Natural killer cell treated with Interleukin-12 subunit alpha and Interleukin-12 subunit beta and Interleukin-15 and Interleukin-18, amount 100 ng/mL, for 72 hours (primary cell): ENCODE data around the gene FBXL17. TPM values are rescaled to one million over a fixed set of nuclear protein-coding genes. Genes with fewer than 3 reads are reported as not detected.
"Not testable (repeated sequence)": the region's sequence is repeated elsewhere in the genome, so short reads cannot be mapped to it uniquely, and the experiment has no call there.

ENCODE experiments used
- ATAC-seq, 2 donors: fragments of 150-1000 bp; cut with Tn5 transposase in 1 of 2; sonication (Bioruptor Pico), chemical (Tn5 transposase) in 1 of 2; 2 replicates each; pipeline ENCODE4 v1.10.0; 2021
- DNase-seq: peaks from one replicate; pipeline ENCODE4 v3.0.0; 2022; ENCODE audit warnings: low spot score
- H3K27ac Mint-ChIP-seq, 2 donors: 1 replicate in 1 of 2; 2 replicates in 1 of 2; pipeline ENCODE4 v1.8.0; 2022; ENCODE audit warnings: mixed read lengths in 2 of 2, mild to moderate bottlenecking in 1 of 2, moderate library complexity in 1 of 2
- H3K27me3 Mint-ChIP-seq, 2 donors: 1 replicate in 1 of 2; 2 replicates in 1 of 2; pipeline ENCODE4 v1.8.0; 2022; ENCODE audit warnings: mixed read lengths in 2 of 2
- H3K36me3 Mint-ChIP-seq: one replicate; pipeline ENCODE4 v1.8.0; 2022; ENCODE audit warnings: mixed read lengths
- H3K4me1 Mint-ChIP-seq, 2 donors: 1 replicate in 1 of 2; 2 replicates in 1 of 2; pipeline ENCODE4 v1.8.0; 2022; ENCODE audit warnings: low read depth in 2 of 2, mixed read lengths in 2 of 2, mild to moderate bottlenecking in 1 of 2
- H3K4me3 Mint-ChIP-seq: one replicate; pipeline ENCODE4 v1.8.0; 2022; ENCODE audit warnings: mixed read lengths
- H3K9me3 Mint-ChIP-seq: 2 replicates; pipeline ENCODE4 v1.8.0; 2022; ENCODE audit warnings: mixed read lengths
- total RNA-seq, 2 donors: library from RNA; stranded (reverse); gene quantifications; one replicate each; pipeline ENCODE4 v1.2.3, GENCODE V29; 2022

FBXL17 gene
- total RNA-seq, 2 donors from 2014 or later: 11.5 to 14.1 TPM

DNA sequence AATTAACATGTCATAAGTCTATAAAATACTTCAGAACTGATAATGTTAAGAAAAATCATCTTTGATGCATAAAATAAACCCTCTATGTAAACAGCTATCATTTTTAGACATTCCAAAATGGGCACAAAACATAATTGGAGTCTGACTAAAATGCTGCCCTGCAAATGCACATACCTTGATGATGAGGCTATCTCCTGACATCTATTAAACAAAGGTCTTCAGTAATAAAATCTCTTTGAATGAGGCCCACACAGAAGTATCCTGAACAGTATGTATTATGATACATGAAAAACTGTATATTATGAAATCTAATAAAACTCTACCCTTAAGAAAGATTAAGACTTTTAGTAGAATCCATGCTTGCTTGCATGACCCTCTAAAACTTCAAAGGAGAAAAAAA, 66.1 kb downstream of the FBXL17 start:
- H3K27me3 Mint-ChIP-seq: no peaks in the 10 kb centered on the region
- H3K4me1 Mint-ChIP-seq: peaks cover 0 to under 1% of the 10 kb centered on the region in 2 donors
- H3K27ac Mint-ChIP-seq: no peak overlapping the region
- H3K36me3 Mint-ChIP-seq: no peaks in the 10 kb centered on the region
- H3K4me3 Mint-ChIP-seq: no peak overlapping the region
- H3K9me3 Mint-ChIP-seq: no peaks in the 10 kb centered on the region
- no peak for DNase-seq
- ATAC-seq: no peak

DNA sequence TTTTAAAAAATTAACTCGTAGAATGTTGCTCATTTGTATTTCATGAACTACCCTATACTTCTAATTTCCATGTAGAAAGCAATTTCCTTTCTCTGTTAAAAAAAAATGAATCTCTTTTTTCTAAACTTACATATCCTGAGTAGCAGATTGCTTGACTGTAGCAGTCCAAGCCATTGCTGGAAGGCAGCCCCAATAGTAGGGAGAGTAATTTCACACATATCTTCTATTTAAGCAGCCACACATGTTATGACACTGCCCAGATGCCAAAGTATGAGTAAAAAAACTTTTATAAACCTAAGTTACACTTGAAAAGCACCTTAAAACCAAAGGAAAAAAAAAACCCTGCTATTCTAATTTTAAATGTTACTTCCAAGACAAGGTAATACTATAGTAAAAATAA, 69.6 kb downstream of the FBXL17 start:
- ATAC-seq: no peak
- no peaks in the 10 kb centered on the region for H3K36me3 Mint-ChIP-seq
- DNase-seq: no peak
- H3K4me1 Mint-ChIP-seq: peaks cover 0 to 3% of the 10 kb centered on the region in 2 donors
- no peaks in the 10 kb centered on the region for H3K9me3 Mint-ChIP-seq
- no peak overlapping the region for H3K4me3 Mint-ChIP-seq
- H3K27me3 Mint-ChIP-seq: no peaks in the 10 kb centered on the region
- no peak overlapping the region for H3K27ac Mint-ChIP-seq

DNA sequence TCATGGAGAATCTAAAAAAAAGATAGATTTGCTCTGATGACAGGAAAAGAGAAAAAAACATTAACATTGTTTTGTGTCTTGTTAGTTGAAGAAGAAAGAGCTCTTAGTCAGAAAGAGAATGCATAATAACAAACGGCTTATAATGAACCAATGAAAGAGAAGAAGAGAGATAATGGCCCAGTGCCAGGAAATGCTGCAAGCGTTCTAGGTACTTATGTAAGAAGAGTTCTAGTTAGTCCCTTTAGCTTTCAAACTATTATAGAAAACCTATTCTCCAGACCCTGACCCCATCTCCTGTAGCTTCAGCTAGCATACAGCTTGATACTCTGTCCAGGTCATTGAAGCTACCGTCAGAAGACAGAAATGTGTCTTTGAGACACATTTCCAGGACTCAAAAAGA, 70.2 kb downstream of the FBXL17 start:
- H3K4me1 Mint-ChIP-seq: peaks cover 0 to 3% of the 10 kb centered on the region in 2 donors
- ATAC-seq: no peak
- no peaks in the 10 kb centered on the region for H3K9me3 Mint-ChIP-seq
- DNase-seq: no peak
- H3K36me3 Mint-ChIP-seq: no peaks in the 10 kb centered on the region
- no peak overlapping the region for H3K27ac Mint-ChIP-seq
- H3K4me3 Mint-ChIP-seq: no peak overlapping the region
- no peaks in the 10 kb centered on the region for H3K27me3 Mint-ChIP-seq

DNA sequence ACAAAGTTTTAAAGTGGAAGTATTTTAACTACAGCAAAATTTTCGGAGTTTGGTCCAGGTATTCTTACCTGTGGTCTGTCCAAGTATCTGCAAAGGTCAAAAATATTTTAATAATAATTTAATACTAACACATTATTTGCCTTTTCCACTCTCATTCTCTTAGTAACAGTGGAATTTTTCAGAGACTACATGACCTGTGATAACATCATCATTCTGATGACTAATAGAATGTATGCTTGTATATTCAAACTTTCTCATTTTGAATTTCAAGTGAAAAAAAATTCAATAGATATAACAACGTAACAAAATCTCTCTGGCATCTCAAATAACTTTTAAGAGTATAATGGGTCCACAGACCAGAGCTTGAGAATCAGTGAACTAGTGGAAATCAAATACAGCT, 78.3 kb downstream of the FBXL17 start:
- Mint-ChIP-seq H3K4me1 (no peaks in the 10 kb centered on the region), H3K27ac (no peak overlapping the region), H3K9me3 (no peaks in the 10 kb centered on the region), H3K27me3 (no peaks in the 10 kb centered on the region), H3K36me3 (no peaks in the 10 kb centered on the region), H3K4me3 (no peak overlapping the region)
- ATAC-seq (no peak), DNase-seq (no peak)

DNA sequence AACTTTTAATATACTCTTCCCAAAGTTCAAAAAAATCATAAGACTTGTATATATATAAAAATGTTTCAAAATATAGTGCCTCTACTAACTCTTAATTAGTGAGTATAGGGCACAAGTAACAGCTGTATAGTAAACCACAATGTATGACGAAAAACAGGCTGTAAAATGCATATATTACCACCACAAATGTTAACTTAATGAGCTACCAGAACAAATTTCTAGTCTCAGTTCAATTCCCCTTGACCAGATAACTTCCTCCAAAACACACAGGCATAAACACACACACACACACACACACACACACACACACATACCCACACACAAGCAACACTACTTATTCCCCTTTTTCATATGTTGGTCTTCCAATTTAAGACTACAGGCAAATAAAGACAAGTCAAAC, 78.8 kb downstream of the FBXL17 start:
- H3K36me3 Mint-ChIP-seq: no peaks in the 10 kb centered on the region
- H3K4me1 Mint-ChIP-seq: no peaks in the 10 kb centered on the region
- no peaks in the 10 kb centered on the region for H3K27me3 Mint-ChIP-seq
- DNase-seq (no peak), ATAC-seq (no peak)
- H3K4me3 Mint-ChIP-seq: no peak overlapping the region
- H3K9me3 Mint-ChIP-seq: no peaks in the 10 kb centered on the region
- no peak overlapping the region for H3K27ac Mint-ChIP-seq

DNA sequence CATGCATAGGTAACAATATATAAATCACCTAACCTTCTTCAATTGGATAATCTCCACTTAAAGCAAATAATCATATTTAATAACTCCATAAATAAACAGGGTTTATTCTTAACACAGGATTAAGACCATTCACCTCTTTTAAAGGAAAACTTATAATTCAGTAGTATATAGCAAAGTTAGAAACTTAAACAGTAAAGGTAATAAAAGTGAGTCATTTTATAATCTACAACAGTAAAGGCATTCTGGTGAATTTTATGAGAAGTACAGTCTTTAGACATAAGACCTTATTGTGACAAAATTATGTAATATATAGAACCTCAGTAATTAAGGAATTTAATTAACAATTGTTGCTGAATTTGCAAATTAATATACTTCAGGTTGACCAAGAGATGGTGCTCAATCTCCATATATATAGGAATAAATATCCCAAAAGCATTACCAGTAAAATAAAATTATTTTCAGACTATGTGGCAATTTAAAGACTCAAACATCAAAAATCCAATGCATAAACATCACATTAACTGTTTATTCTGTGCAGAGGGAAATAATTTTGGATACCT, 84.8 kb downstream of the FBXL17 start:
- Mint-ChIP-seq H3K4me1 (peaks cover 6 to 8% of the 10 kb centered on the region in 2 donors), H3K27ac (no peak overlapping the region)
- no peak for ATAC-seq

DNA sequence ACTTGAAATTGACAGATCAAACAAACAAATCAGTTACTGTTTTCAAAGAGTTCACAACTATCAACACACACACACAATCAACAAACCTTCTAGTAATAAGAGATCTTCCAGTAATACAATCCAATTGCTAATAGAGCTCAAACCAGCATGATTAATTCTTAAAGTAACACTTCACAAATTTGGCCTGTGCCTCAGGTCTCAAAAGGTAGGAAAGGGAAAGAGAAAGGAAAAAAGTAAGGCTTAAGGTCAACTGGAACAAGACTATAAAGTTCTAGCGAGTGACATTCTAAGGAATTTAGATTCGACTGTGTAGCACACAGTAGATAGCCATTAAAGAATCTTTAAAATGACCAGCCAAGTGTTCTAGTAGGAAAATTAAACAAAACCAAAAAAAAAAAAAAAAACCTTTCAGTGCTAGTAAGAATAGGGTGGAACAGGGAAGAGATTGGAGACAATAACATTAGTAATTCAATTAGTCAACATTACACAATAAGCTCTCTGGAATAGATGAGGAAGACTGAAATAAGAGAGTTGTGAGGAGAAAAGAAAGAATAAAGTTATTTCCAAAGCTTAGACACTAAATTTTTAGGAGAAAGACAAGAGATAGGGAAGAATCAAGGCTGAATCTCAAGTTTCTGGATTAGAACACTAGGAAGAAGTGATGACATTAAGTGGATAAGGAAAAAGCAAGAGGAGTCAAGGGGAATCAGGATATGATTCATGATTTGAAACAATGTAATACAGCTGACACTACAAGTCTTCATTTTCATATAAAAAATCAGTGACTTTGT, 86.1 kb downstream of the FBXL17 start:
- ATAC-seq (no peak), DNase-seq (no peak)
- Mint-ChIP-seq H3K27me3 (no peaks in the 10 kb centered on the region), H3K36me3 (no peaks in the 10 kb centered on the region), H3K4me1 (peaks cover 6 to 8% of the 10 kb centered on the region in 2 donors), H3K27ac (no peak overlapping the region), H3K4me3 (no peak overlapping the region), H3K9me3 (no peaks in the 10 kb centered on the region)

More for the DNA sequence above, 84.8 kb downstream of the FBXL17 start:
- H3K9me3 Mint-ChIP-seq: no peaks in the 10 kb centered on the region
- H3K27me3 Mint-ChIP-seq: no peaks in the 10 kb centered on the region
- no peaks in the 10 kb centered on the region for H3K36me3 Mint-ChIP-seq
- H3K4me3 Mint-ChIP-seq: no peak overlapping the region
- DNase-seq: no peak

DNA sequence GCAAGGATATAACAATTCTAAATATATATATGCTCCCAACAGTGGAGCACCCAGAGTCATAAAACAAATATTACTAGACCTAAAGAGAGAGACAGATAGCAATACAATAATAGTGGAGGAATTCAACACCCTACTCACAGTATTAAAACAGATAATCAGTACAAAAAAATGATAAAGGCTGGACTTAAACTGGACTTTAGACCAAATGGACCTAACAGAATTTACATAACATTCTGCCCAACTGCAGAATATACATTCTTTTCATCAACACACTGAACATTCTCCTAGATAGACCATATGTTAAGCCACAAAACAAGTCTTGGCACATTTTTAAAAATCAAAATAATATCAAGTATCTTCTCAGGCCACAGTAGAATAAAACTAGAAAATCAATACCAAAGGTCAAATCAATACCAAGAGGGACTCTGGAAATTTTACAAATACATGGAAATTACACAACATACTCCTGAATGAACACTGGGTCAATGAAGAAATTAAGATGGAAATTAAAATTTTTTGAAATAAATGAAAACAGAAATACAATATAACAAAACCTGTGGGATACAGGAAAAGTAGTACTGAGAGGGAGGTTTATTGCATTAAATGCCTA, 100.8 kb downstream of the FBXL17 start:
- Mint-ChIP-seq H3K36me3 (peaks cover 31% of the 10 kb centered on the region), H3K4me3 (no peak overlapping the region), H3K27me3 (no peaks in the 10 kb centered on the region), H3K27ac (no peak overlapping the region), H3K4me1 (peaks cover 24 to 32% of the 10 kb centered on the region in 2 donors), H3K9me3 (peaks cover 13% of the 10 kb centered on the region)
- ATAC-seq (no peak), DNase-seq (no peak)

DNA sequence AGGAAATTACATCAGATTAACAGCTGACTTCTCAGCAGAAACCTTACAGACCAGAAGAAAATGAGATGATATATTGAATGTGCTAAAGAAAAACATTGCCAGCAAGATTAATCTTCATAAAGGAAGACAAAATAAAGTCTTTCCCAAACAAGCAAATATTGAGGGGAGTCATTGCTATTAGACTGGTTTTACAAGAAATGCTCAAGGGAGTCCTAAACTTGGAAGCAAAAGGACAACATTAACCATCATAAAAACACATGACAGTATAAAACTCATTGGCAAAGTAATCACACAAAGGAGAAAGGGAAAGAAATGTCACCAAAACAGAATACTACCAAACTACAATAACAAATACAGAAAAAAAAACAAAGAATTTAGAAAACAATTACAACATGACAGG, 101.7 kb downstream of the FBXL17 start:
- ATAC-seq (no peak), DNase-seq (no peak)
- no peak overlapping the region for H3K4me3 Mint-ChIP-seq
- H3K9me3 Mint-ChIP-seq: peaks cover 13% of the 10 kb centered on the region
- no peak overlapping the region for H3K27ac Mint-ChIP-seq
- H3K27me3 Mint-ChIP-seq: no peaks in the 10 kb centered on the region
- H3K36me3 Mint-ChIP-seq: peaks cover 31% of the 10 kb centered on the region
- H3K4me1 Mint-ChIP-seq: peaks cover 24 to 30% of the 10 kb centered on the region in 2 donors

DNA sequence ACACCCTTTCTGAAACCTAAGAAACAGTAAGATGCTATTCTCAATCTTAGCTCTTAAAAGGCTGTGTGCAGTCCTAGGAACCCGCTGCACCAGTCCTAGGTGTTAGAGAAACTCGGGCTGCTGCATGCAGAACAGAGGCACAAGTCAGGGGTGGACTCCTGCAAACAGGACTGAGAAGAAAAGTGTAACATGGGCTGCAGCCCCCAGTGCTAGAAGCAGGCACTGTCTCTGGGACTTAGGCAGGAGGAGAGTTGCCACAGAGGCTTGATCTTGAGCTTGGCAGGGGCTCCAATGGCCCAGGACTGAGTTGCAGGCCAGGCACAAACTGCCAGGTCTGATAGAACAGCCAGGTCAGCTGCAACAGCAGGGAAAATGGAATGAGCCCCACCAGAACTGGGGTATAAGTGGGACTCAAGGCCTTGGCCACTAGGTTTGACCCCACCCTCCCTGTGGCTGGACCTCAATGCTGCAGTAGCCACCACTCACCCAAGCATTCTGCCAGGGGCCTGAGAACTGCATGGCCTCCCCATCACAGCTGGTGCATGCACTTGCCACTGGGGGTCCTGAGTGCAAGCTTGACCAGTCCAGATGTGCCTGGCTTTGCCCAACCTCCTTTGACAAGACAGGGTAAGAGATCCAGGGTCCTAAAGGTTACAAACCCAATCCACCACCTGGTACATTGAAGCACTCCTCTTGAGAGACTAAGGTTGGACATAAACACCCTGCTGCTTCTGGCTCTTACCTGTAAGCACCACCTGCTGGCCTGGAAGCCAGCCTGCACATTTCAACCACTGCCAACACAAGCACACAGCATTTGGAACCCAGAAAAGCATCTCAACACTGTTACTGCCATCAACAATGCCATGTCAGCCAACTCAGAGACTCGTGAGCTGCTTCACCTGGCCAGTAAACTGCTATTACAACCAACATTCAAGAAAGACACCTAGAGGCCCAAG, 103.3 kb downstream of the FBXL17 start:
- Mint-ChIP-seq H3K4me3 (no peak overlapping the region), H3K27ac (no peak overlapping the region), H3K27me3 (no peaks in the 10 kb centered on the region), H3K36me3 (peaks cover 25% of the 10 kb centered on the region), H3K4me1 (peaks cover 22 to 30% of the 10 kb centered on the region in 2 donors), H3K9me3 (peaks cover 13% of the 10 kb centered on the region)
- ATAC-seq (peak in 1 of 2 donors; percentile 50), DNase-seq (no peak)

DNA sequence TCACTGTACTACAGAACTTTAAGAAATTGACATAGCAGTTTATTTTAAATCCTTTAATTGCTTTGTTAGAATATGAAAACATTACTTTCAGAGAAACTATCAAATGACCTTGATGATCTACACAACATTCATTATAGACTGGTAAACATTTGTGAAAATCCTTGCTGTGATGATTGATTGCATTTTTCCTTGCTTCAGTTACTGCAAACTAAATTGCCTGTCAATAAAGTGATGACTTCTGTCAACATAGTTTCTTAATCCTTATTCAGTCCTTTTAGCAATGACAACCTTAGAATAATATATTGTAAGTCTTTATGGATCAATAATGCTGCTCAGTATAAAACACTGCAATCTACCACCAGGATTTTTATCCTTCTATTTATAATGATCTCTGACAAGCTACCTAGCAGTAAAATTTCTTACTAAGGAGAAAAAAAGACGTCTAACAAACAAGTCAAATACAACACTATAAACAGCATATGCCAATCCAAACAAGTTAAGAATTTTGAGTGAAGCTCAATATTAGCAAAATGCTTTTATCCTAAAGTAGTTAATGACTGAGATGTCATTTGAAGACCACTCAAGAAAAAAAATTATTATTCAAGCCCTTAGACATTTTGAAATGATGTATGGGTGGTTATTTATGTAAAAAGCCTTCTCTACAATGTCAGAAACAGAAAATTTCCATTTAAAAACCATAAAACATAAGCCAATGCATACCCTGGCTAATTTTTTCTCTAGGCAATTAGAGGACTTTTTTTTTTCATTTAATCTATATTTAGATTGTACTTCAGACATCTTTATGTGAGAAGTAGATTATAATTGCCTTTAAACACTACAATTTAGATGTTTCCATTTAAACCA, 105.5 kb downstream of the FBXL17 start:
- DNase-seq (no peak), ATAC-seq (no peak)
- H3K4me1 Mint-ChIP-seq: peaks cover 22 to 27% of the 10 kb centered on the region in 2 donors
- no peak overlapping the region for H3K27ac Mint-ChIP-seq
- H3K27me3 Mint-ChIP-seq: no peaks in the 10 kb centered on the region
- H3K36me3 Mint-ChIP-seq: peaks cover 7% of the 10 kb centered on the region
- H3K9me3 Mint-ChIP-seq: peaks cover 2% of the 10 kb centered on the region
- no peak overlapping the region for H3K4me3 Mint-ChIP-seq

DNA sequence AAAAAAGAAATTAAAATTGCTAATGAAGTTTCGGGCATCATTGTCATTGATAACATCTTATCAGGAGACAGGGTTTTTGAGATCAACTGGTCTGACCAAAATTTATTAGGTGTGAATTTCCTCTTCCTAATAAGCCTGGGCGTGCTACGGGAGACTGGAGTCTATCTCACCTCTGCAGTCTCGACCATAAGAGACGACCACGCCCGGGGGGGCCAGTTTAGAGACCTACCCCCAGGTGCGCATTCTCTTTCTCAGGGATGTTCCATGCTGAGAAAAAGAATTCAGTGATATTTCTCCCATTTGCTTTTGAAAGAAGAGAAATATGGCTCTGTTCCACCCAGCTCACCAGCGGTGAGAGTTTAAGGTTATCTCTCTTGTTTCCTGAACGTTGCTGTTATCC, 107.8 kb downstream of the FBXL17 start:
- not testable (repeated sequence) for H3K4me3 Mint-ChIP-seq, H3K27ac Mint-ChIP-seq

DNA sequence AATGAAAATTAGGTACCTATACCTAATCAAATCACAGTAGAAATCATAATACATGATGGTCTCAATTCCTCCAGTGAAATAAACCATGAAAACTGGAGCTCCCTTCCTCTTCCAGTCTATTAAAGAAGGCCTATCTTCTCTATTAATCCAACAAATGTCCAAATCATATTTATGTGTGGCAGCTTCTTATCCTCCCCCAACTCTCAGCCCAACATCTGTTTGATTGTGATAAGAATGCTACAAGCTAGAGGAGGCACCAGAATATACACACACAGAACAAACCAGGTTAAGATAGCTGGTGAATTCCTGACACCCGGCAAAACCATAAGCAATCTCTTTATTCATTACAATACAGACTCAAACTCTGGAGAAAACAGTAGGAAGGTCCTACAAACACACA, 110.8 kb downstream of the FBXL17 start:
- Mint-ChIP-seq H3K4me1 (no peaks in the 10 kb centered on the region), H3K4me3 (no peak overlapping the region), H3K27me3 (no peaks in the 10 kb centered on the region), H3K27ac (no peak overlapping the region), H3K36me3 (no peaks in the 10 kb centered on the region), H3K9me3 (no peaks in the 10 kb centered on the region)
- DNase-seq (no peak), ATAC-seq (no peak)

More for the DNA sequence above, 107.8 kb downstream of the FBXL17 start:
- H3K36me3 Mint-ChIP-seq, H3K9me3 Mint-ChIP-seq, DNase-seq, ATAC-seq, H3K27me3 Mint-ChIP-seq: not testable (repeated sequence)
- peaks cover 10% of the 10 kb centered on the region in 2 donors for H3K4me1 Mint-ChIP-seq
